Activated CD8-positive, alpha-beta memory T cell treated with anti-CD3 and anti-CD28 coated beads for 1 hour (primary cell): Measurements from ENCODE around the gene RAMP1.

Experiments used
- DNase-seq, 2 donors: peaks; one replicate each; pipeline ENCODE4 v3.0.0-alpha.2; 2020; ENCODE audit warnings: low read depth in 1 of 2; ENCODE audit errors: extremely low read depth in 1 of 2

Gene RAMP1

DNA sequence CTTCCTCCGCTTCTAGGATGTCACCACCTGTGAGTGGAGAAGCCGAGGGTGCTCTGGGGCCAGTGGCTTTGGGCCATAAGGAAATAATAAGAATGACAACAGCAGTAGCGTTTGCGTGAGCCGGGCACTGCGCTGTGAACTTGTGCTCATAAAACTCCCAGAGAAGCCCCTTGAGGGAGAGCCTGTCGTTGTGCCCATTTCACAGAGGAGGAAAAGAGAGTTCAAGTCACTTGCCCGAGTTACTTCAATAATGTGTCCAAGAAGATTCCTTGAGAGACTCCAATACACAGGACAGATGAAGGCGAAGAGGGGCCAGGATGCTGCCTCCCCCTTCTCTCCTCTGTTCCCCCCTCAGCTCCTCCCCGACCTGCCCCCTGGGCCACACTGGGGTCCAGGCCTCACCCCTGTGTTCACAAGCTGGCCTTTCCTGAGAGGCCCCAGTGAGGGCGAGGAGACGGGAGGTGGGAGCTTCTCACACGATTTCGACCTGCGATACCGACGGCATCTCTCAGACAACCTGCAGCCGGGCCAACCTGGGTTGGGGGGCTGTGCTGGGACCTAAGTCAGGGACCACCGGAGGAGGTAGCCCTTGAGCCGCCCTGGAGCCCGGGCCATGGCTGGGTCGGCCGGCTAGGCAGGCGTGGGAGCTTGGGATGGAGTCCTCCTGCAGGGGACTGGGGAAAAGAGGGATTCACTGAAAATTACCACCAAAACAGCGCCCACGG is 53.9 kb downstream of the RAMP1 start:
- DNase-seq: no peak

- DNase-seq: no peak
Measured at GRCh38 chr2:237915576-237915975, 56.2 kb downstream of the RAMP1 start.

GRCh38 chr2:237916296-237916695 is 56.9 kb downstream of the RAMP1 start:
- DNase-seq: no peak

DNA sequence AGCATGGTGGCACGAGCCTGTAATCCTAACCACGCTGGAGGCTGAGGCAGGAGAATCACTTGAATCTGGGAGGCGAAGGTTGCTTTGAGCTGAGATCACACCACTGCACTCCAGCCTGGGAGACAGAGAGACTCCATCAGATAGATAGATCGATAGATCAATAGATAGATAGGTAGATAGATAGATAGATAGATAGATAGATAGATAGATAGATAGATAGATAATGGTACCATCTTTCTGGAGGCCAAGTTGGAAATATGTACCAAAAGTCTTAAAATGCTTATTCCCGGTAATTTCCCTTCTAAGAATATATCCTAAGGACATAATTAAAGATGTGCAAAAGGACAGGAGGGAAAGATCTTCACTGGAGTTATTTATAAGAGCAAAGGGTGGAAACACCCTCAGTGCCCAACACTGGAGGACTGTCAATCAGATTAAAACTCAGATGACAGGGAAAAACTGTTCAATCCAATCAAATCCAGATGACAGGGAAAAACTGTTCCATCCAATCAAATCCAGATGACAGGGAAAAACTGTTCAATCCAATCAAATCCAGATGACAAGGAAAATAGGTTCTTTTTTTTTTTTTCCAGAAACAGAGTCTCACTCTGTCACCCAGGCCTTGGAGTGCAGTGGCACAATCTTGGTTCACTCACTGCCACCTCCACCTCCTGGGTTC is 58.4 kb downstream of the RAMP1 start:
- no peak for DNase-seq

DNA sequence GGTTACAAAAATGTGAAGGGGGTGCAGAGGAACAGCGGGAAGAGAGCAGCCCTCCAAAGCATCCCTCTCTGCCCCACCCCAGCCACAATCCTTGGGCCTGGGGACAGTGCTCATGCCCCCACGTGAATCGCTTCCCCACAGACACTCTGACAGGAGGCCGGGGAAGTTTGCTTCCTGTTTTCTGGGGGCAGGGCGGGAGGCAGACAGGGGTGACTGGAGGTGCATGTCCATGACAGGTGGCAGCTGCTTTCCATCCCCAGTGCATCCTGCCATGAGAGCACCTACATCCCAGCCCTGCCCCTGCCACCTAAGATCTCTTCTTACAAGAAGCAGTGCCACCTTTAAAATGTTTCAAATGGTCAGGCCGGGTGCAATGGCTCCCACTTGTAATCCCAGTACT is 60.2 kb downstream of the RAMP1 start:
- DNase-seq: no peak

DNA sequence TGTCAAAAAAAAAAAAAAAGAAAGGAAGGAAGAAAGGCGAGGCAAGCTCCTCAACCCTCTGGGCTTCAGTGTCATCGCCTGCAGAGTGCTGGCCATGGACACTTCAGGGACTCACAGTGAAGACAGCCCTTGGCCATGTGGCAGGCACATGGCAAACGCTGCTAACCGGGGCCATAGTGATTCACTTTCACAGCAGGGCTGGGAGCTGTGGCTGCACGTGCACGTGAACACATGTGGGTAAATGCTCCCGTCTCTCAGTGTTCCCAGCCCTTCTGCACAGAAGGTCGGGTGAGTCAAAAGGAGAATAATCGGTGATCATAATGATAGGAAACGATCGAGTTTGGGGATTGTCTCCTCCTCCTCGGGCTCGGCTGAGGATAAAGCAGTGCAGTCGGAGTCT is 61.2 kb downstream of the RAMP1 start:
- DNase-seq: no peak

DNA sequence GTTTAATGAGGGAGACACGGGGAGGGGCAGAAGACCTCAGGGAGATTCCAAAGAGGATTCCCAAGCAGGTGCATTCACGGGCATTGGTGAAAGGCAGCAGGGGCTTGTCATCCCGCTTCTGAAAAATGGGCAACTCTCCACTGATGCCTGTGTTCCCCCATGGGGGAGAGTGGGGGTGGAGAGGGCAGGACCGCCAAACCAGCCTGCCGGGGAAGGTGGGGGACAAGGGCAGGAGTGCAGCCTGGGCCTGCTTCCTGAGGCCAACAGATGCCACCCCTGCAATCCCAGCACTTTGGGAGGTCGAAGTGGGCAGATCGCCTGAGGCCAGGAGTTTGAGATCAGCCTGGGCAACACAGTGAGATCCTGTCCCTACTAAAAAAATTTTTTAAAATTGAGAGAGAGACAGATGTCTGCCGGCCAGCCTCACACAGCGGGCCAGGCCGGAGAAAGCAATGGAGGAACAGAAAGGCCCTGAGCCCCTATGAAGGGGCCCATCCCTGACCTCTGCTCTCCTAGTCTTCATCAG is 62.6 kb downstream of the RAMP1 start:
- no peak for DNase-seq

DNA sequence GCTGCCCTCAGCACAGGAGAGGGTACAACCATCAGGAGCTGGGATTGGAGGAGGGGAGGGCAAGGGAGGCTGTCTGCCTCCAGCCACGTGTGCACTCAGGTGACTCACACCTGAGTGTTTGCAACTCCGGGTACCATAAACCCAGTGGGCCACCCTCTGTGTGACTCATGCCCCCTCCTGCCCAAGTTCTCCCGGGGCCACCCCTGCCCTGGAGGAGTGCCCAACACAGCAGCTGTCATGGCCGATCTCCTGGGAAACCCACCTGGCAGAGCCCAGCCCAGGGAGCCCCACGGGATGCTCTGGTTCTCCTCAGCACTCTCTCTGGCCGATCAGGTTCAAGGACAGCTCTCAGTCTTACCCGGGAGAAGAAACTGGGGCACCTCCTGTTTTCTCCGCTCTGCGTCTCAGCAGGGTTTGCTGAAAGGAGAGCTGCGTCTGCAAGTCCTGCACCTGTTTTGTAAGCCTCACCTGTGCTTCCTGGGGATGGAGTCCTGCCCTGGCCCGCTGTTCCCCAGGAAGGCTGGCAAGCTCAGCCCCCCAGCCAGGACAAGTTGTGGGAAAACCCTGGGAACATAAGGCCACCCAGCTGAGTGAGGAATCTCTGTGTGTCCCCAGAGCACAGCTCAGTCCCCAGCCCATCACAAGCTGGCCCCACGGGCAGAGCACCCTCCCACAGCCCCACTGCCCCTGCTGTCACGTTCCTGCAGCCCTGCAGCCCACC is 63.4 kb downstream of the RAMP1 start:
- DNase-seq: no peak

DNA sequence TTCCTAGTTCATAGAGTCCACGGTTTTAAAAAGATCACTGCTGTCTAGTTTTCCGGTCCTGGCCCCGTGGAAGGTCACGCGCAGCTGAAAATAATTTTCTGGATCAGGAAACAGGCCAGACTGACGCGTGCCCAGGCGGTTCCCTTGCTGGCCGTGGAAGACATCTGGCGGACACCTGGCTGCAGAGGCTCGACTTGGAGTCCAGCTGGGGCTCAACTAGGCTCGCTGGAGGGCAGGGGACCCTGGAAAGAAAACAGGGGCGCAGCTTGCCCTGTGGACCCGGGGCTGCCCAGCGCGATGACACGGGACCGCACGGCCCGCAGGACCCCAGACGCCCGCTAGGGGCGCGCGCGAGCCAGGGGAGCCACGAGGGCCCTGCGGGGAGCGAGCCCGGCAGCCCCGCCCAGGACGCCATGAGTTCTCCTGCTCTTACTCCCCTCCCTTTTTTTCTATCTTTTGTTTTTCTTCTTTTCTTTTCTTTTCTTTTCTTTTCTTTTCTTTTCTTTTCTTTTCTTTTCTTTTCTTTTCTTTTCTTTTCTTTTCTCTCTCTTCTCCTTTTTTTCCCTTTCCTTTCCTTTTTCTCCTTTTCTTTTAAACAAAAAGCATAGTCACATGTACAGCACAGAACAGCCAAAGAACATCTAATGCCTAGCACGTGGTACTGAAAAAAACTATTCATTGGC is 64.2 kb downstream of the RAMP1 start:
- peak; percentile 32 to 71 for DNase-seq

DNA sequence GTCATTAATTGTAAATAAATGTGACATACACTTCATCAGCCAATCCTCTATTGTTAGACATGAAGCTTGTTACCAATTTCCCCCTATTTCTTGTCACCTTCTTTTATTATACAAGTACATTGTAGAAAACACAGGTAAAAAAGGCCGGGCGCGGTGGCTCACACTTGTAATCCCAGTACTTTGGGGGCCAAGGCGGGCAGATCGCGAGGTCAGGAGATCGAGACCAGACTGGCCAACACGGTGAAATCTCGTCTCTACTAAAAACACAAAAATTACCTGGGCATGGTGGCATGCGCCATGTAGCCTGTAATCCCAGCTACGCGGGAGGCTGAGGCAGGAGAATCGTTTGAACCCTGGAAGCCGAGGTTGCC is 64.7 kb downstream of the RAMP1 start:
- DNase-seq: no peak

DNA sequence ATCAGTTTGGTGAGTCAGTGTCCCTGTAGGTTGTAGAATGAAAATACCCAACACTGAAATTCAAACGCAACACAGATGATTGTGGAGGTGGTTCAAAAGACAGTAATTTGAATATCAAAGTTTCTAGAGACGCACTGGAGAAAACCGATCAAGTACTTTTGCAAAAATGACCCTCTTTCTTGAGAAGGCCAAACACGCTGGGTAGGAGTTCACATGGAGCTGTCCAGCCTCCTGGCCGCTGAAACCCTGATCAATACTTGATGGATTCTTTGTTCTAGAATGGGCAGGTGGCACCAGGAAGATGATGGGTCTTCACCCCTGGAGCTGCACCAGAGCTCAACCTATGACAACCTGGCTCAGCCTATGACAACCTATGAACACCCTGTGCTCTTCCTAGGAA is 67.7 kb downstream of the RAMP1 start:
- no peak for DNase-seq

GRCh38 chr2:237927986-237928385 is 68.6 kb downstream of the RAMP1 start:
- DNase-seq: no peak

- DNase-seq: no peak
Measured at GRCh38 chr2:237929979-237930378, 70.6 kb downstream of the RAMP1 start.

- DNase-seq: no peak
Measured at GRCh38 chr2:237931205-237931721, 71.8 kb downstream of the RAMP1 start.

- DNase-seq: no peak
Measured at GRCh38 chr2:237932731-237933131, 73.3 kb downstream of the RAMP1 start.

DNA sequence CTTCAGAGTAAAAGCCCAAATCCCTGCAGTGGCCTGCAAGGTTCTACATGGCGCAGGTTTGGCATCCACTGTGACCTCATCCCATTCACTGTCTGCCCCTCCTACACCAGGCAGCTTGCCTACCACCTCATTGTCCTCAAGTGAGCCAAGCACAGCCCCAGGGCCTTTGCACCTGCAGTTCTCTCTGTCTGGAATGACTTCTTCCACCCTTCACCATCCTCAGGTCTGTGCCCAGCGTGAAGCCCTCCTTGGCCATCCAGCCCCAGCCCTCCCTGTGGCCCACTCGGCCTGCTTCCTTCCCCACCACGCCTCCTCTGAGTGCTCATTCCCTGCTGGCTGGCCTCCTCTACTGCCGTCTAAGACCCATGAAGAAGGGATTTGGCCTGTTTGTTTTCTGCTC is 74.8 kb downstream of the RAMP1 start:
- DNase-seq: no peak

DNA sequence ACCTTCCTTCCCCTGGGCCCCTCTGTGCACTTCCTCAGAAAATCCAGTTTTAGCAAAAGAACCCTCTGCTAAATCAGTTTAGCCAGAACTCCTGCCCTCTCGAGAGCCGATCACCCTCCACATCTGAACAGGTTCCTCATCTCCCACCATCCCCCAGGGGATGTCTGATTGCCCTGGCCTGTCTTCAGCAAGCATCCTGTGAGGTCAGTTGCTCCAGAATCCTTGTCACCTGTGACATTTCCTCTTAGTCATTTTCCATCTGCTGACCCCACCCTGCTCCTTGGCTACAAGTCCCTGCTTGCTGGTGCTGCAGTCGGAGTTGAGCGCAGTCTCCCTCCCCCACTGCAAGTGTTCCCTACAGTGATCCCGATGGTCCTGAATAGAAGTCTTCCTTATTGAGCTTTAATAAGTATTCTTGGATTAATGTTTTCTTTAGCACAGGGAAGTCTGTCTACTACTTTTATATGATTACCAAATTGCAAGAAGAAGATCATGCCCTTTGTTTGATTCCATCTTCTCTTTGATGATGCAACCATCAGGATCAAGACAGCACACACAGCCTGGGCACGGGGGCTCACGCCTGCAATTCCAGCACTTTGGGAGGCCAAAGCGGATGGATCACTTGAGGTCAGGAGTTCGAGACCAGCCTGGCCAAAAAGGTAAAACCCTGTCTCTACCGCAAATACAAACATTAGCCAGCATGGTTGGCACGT is 76.5 kb downstream of the RAMP1 start:
- no peak for DNase-seq

- no peak for DNase-seq
Measured at GRCh38 chr2:237939251-237939650, 79.8 kb downstream of the RAMP1 start.

DNA sequence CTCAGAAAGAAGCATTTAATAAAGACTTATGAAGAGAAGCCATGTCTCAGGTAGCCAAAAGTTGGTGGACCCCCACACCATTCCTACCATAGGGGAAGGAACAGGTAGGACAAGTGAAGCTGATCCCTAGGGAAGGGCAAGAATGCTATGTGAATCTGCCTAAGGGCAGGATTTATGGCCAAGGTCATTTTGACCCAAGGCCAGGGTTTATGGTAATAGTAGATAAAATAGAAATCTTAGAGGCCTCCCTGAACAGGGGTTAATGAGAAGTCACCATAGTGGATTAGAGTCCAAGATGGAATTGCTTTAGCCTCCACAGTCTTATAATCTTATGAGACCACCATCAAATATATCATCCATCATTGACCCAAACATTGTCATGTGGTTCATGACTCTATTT is 81.4 kb downstream of the RAMP1 start:
- DNase-seq: no peak

DNA sequence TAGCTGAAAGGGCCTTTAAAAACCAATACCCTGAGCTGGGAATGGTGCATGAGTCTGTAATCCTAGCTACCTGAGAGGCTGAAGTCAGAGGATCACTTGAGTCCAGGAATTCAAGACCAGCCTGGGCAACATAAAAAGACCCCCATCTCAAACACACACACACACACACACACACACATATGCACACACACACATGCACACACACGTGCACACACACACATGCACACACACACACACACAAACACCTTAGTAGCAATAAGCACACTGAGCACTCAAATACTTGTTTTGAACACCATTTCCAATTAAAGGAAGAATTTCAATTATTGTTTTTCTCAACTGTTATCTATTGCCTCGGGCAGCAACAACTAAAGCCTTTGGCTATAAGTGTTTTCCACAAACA is 81.8 kb downstream of the RAMP1 start:
- no peak for DNase-seq
